ENCODE data around the gene CDH23. TPM values are rescaled to one million over a fixed set of nuclear protein-coding genes. Genes with fewer than 3 reads are reported as not detected.

Gene CDH23
- total RNA-seq, 1 donor from 2014 or later: not detected

GRCh38 chr10:71463111-71463510 is 66.4 kb downstream of the CDH23 start:
- no peak for DNase-seq (ENCODE audit: low read depth in 2 of 2)

- DNase-seq (ENCODE audit: low read depth in 2 of 2): no peak
These were observed 69.0 kb downstream of the CDH23 start for GRCh38 chr10:71465551-71466252.

GRCh38 chr10:71466330-71466729 is 69.6 kb downstream of the CDH23 start:
- no peak for DNase-seq (ENCODE audit: low read depth in 2 of 2)

- DNase-seq (ENCODE audit: low read depth in 2 of 2): no peak
These were observed 70.4 kb downstream of the CDH23 start for GRCh38 chr10:71467161-71467560.

GRCh38 chr10:71467569-71468362 is 71.0 kb downstream of the CDH23 start:
- DNase-seq (ENCODE audit: low read depth in 2 of 2): no peak

- no peak for DNase-seq (ENCODE audit: low read depth in 2 of 2)
These were observed 71.8 kb downstream of the CDH23 start for GRCh38 chr10:71468363-71469094.

- DNase-seq (ENCODE audit: low read depth in 2 of 2): no peak
These were observed 74.3 kb downstream of the CDH23 start for GRCh38 chr10:71471006-71471405.

GRCh38 chr10:71471957-71472365 is 75.2 kb downstream of the CDH23 start:
- DNase-seq (ENCODE audit: low read depth in 2 of 2): no peak

GRCh38 chr10:71472466-71472865 is 75.7 kb downstream of the CDH23 start:
- no peak for DNase-seq (ENCODE audit: low read depth in 2 of 2)

- DNase-seq (ENCODE audit: low read depth in 2 of 2): no peak
These were observed 76.2 kb downstream of the CDH23 start for GRCh38 chr10:71472912-71473311.

- DNase-seq (ENCODE audit: low read depth in 2 of 2): no peak
These were observed 77.2 kb downstream of the CDH23 start for GRCh38 chr10:71473671-71474599.

GRCh38 chr10:71474702-71475242 is 78.1 kb downstream of the CDH23 start:
- no peak for DNase-seq (ENCODE audit: low read depth in 2 of 2)

- DNase-seq (ENCODE audit: low read depth in 2 of 2): no peak
These were observed 78.6 kb downstream of the CDH23 start for GRCh38 chr10:71475243-71475871.

- no peak for DNase-seq (ENCODE audit: low read depth in 2 of 2)
These were observed 79.7 kb downstream of the CDH23 start for GRCh38 chr10:71476228-71477011.

GRCh38 chr10:71478173-71478572 is 81.5 kb downstream of the CDH23 start:
- no peak for DNase-seq (ENCODE audit: low read depth in 2 of 2)

GRCh38 chr10:71478813-71479365 is 82.2 kb downstream of the CDH23 start:
- DNase-seq (ENCODE audit: low read depth in 2 of 2): no peak

GRCh38 chr10:71479831-71480230 is 83.1 kb downstream of the CDH23 start:
- DNase-seq (ENCODE audit: low read depth in 2 of 2): no peak

GRCh38 chr10:71480662-71481061 is 83.9 kb downstream of the CDH23 start:
- DNase-seq (ENCODE audit: low read depth in 2 of 2): no peak

GRCh38 chr10:71481746-71482410 is 85.2 kb downstream of the CDH23 start:
- no peak for DNase-seq (ENCODE audit: low read depth in 2 of 2)

All from lung microvascular endothelial cell (primary cell).